Measurements from ENCODE around the gene NABP1. TPM values are rescaled to one million over a fixed set of nuclear protein-coding genes. Genes with fewer than 3 reads are reported as not detected.
"Not testable (repeated sequence)": the region's sequence is repeated elsewhere in the genome, so short reads cannot be mapped to it uniquely, and the experiment has no call there.

The NABP1 gene
- total RNA-seq, 1 donor from 2014 or later, result 15.3 TPM

DNA sequence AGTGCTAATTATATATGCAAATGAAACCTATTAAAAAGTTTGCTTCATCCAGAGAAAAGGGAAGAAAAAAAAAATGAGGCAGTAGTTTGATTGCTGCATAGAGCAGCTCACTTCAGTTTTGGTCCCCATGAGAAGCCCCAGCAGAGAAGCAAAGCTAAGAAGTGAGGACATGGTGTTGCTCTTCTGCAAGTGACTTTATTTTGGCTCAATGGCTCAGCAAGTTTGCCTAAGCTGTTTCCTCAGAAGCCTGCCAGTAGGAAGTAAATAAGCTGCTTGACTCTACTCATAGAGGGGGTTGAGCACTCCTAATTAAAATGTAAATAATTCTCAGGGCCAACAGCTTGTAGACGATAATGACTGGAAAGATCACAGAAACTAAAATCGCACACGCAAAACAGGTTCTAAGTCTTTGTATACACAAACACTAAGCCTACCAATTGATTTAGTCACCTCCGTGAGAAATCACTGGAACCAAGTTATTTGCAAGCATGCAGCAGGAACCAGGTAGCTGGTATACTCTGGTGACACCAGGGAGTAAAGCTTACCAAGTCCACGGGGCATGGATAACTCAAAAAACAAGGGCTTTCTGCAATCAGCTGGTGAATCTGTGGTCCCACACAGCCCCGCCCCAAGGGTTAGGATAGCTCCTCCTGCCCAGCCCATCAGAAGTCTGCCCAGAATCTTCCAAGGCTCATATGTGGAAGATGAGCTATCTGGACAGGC lies 39.7 kb upstream of the NABP1 start:
- no peak for DNase-seq (ENCODE audit: extremely low spot score, unreplicated experiment)
- no peak overlapping the region for H3K4me3 Mint-ChIP-seq
- TF ChIP-seq, protein P1, sequence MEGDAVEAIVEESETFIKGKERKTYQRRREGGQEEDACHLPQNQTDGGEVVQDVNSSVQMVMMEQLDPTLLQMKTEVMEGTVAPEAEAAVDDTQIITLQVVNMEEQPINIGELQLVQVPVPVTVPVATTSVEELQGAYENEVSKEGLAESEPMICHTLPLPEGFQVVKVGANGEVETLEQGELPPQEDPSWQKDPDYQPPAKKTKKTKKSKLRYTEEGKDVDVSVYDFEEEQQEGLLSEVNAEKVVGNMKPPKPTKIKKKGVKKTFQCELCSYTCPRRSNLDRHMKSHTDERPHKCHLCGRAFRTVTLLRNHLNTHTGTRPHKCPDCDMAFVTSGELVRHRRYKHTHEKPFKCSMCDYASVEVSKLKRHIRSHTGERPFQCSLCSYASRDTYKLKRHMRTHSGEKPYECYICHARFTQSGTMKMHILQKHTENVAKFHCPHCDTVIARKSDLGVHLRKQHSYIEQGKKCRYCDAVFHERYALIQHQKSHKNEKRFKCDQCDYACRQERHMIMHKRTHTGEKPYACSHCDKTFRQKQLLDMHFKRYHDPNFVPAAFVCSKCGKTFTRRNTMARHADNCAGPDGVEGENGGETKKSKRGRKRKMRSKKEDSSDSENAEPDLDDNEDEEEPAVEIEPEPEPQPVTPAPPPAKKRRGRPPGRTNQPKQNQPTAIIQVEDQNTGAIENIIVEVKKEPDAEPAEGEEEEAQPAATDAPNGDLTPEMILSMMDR (conservative IDR thresholded peaks at IDR 0.05), result no peak
- H3K27ac Mint-ChIP-seq, result peak overlapping the region; percentile 75
- no peaks in the 10 kb centered on the region for H3K27me3 Mint-ChIP-seq
- no peaks in the 10 kb centered on the region for H3K9me3 Mint-ChIP-seq
- H3K4me1 Mint-ChIP-seq (ENCODE audit: unreplicated experiment), result peaks cover 7% of the 10 kb centered on the region
- H3K36me3 Mint-ChIP-seq, result no peaks in the 10 kb centered on the region

DNA sequence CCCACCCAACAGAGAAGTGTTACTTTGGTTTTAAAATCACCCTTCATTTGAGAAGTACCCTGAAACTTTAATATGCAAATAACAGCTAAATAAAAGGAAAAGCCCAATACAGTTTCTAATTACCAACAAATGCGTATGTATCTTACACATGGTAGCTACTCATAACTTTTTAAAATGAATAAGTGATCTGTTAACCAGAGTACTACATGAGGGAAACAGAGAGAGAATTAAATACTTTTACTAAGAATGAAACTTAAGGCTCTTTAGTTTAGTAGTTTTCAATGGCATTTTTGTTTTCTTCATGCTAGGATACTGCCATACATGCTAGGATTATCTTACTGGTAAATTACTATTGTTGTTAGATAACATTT lies 39.1 kb upstream of the NABP1 start:
- Mint-ChIP-seq H3K27me3 (no peaks in the 10 kb centered on the region), H3K4me3 (no peak overlapping the region), H3K4me1 (ENCODE audit: unreplicated experiment) (peaks cover 11% of the 10 kb centered on the region), H3K36me3 (no peaks in the 10 kb centered on the region), H3K9me3 (no peaks in the 10 kb centered on the region), H3K27ac (no peak overlapping the region)
- DNase-seq (ENCODE audit: extremely low spot score, unreplicated experiment), result no peak
- TF ChIP-seq, protein P1 (conservative IDR thresholded peaks at IDR 0.05), result no peak

DNA sequence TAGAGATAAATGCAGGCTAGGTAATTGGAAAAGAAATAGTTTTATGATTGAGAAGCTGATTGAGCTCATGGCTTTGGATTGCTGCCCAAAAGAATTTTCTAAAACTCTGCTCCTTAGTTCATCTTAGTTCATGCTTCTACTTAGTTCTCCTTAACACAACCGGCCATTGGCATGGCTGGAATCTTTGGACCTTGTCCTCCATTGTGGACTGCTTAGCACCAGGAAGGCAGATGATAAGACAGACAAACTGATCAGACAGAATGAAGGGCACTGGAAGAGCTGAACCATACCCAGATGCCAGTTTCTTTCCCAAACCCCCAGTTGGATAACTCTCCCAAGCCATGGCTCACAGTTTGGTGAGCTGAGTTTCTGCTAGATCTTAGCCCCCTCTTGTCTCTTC lies 36.3 kb upstream of the NABP1 start:
- H3K36me3 Mint-ChIP-seq, result no peaks in the 10 kb centered on the region
- no peaks in the 10 kb centered on the region for H3K9me3 Mint-ChIP-seq
- DNase-seq (ENCODE audit: extremely low spot score, unreplicated experiment), result no peak
- H3K4me3 Mint-ChIP-seq, result no peak overlapping the region
- peaks cover 11% of the 10 kb centered on the region for H3K4me1 Mint-ChIP-seq (ENCODE audit: unreplicated experiment)
- H3K27ac Mint-ChIP-seq, result no peak overlapping the region
- no peaks in the 10 kb centered on the region for H3K27me3 Mint-ChIP-seq
- TF ChIP-seq, protein P1 (conservative IDR thresholded peaks at IDR 0.05), result no peak

DNA sequence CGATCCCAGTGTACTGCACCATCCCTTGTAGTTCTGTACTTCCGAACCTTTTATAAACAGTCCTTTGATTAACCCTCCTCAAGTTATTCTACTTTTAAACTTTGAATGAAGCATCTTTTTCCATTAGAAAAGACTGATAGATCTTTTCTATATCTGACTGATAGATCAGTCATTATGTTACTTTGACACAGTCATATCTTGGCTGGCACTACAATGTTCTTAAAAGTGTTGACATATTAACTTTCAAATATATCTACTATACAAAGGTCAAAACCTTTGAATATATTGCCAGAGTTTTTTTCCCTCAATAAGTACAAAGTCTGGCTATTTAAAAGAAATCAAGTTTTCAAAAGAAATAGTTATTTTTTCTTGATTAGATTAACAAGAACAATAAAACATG lies 35.4 kb upstream of the NABP1 start:
- Mint-ChIP-seq H3K9me3 (no peaks in the 10 kb centered on the region), H3K27ac (no peak overlapping the region), H3K4me1 (ENCODE audit: unreplicated experiment) (peaks cover 9% of the 10 kb centered on the region), H3K36me3 (no peaks in the 10 kb centered on the region), H3K4me3 (no peak overlapping the region), H3K27me3 (no peaks in the 10 kb centered on the region)
- DNase-seq (ENCODE audit: extremely low spot score, unreplicated experiment), result no peak
- TF ChIP-seq, protein P1 (conservative IDR thresholded peaks at IDR 0.05), result no peak

DNA sequence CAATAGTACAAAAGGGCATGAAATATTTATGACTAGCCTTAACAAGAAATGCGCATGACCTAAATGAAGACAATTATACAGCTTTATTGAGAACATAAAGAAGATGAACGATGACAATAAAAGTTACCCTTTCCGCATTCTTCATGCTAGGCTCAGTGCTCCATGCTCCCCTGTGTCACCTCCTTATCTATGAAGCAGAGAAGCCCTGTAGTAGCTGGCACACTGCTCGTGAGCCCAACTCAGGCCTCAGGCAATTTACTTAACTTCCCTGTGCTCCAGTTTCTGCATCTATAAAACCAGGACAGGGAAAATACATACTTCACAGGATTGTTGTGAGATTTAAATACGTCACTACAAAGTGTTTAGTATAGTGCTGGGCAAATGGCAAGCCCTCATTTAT lies 34.5 kb upstream of the NABP1 start:
- no peak for DNase-seq (ENCODE audit: extremely low spot score, unreplicated experiment)
- H3K27ac Mint-ChIP-seq, result no peak overlapping the region
- H3K9me3 Mint-ChIP-seq, result no peaks in the 10 kb centered on the region
- H3K4me1 Mint-ChIP-seq (ENCODE audit: unreplicated experiment), result peaks cover 4% of the 10 kb centered on the region
- TF ChIP-seq, protein P1 (conservative IDR thresholded peaks at IDR 0.05), result no peak
- H3K27me3 Mint-ChIP-seq, result no peaks in the 10 kb centered on the region
- H3K4me3 Mint-ChIP-seq, result no peak overlapping the region
- H3K36me3 Mint-ChIP-seq, result no peaks in the 10 kb centered on the region

DNA sequence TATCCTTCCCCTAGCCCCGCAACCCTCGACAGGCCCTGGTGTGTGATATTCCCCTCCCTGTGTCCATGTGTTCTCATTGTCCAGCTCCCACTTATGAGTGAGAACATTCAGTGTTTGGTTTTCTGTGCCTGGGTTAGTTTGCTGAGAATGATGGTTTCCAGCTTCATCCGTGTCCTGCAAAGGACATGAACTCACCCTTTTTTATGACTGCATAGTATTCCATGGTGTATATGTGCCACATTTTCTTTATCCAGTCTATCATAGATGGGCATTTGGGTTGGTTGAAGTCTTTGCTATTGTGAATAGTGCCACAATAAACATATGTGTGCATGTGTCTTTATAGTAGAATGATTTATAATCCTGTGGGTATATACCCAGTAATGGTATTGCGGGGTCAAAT lies 33.3 kb upstream of the NABP1 start:
- not testable (repeated sequence) for H3K9me3 Mint-ChIP-seq; H3K27me3 Mint-ChIP-seq; H3K4me1 Mint-ChIP-seq (ENCODE audit: unreplicated experiment); H3K27ac Mint-ChIP-seq; H3K36me3 Mint-ChIP-seq; DNase-seq (ENCODE audit: extremely low spot score, unreplicated experiment); H3K4me3 Mint-ChIP-seq
